IPS DF 6.9 (cell line): ENCODE measurements around the gene TIMM22.

Source experiments
- DNase-seq: peaks from one replicate; pipeline ENCODE4 v3.0.0-alpha.2; 2013; ENCODE audit warnings: low read depth, low spot score
- H3K27ac ChIP-seq: one replicate; pipeline ENCODE4 v1.5.1; 2013; ENCODE audit warnings: low read length, control low read depth
- H3K27me3 ChIP-seq: 2 replicates; pipeline ENCODE4 v1.6.1; 2013; ENCODE audit warnings: mild to moderate bottlenecking, low read length; ENCODE audit not compliant: control insufficient read depth, insufficient read depth
- H3K36me3 ChIP-seq: 2 replicates; pipeline ENCODE4 v1.6.1; 2013; ENCODE audit warnings: low read length; ENCODE audit not compliant: control insufficient read depth, insufficient read depth
- H3K4me1 ChIP-seq: 2 replicates; pipeline ENCODE4 v1.6.1; 2013; ENCODE audit warnings: low read length; ENCODE audit not compliant: control insufficient read depth, insufficient read depth
- H3K4me3 ChIP-seq: 2 replicates; pipeline ENCODE4 v1.5.1; 2013; ENCODE audit warnings: mild to moderate bottlenecking, low read length
- H3K9me3 ChIP-seq: 2 replicates; pipeline ENCODE4 v1.6.1; 2013; ENCODE audit warnings: low read length, inconsistent platforms; ENCODE audit not compliant: control insufficient read depth, insufficient read depth
- WGBS: extraction: QIAGEN DNeasy Blood & Tissue Kit; methylation state at CpG from one replicate; pipeline ENCODE4 v1.1.7; 2013; ENCODE audit warnings: mixed read lengths, missing lambda C conversion rate; ENCODE audit not compliant: insufficient read length, insufficient coverage; 5-methylcytosine and 5-hydroxymethylcytosine counted together

TIMM22 gene

DNA sequence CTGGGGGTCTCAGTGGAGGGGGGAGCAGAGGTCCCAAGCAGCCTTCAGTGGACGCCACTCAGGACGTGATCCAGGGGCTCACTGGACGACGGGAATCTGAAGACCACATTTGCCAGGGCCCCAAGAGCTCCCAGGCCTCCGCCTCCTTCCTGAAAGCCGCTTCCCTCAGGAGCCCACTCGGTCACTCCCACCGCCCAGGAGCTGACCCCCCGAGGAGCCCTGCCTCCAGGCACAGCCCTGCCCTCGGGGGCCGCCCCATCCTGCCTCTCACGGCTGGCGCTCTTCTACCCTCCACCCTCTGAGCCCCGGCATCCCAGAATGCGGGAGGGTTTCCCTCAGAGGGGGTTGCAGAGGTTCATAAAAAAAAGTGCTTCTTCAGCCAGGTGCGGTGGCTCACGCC is 24.2 kb downstream of the TIMM22 start:
- DNase-seq: no peak
- Histone ChIP-seq H3K36me3 (no peaks in the 10 kb centered on the region), H3K9me3 (no peaks in the 10 kb centered on the region), H3K4me3 (no peak overlapping the region), H3K4me1 (no peaks in the 10 kb centered on the region; the same call in 1 of the 2 replicates), H3K27ac (no peak overlapping the region), H3K27me3 (no peaks in the 10 kb centered on the region)
- WGBS: no CpG with 5 or more reads among the region's 17 CpGs

DNA sequence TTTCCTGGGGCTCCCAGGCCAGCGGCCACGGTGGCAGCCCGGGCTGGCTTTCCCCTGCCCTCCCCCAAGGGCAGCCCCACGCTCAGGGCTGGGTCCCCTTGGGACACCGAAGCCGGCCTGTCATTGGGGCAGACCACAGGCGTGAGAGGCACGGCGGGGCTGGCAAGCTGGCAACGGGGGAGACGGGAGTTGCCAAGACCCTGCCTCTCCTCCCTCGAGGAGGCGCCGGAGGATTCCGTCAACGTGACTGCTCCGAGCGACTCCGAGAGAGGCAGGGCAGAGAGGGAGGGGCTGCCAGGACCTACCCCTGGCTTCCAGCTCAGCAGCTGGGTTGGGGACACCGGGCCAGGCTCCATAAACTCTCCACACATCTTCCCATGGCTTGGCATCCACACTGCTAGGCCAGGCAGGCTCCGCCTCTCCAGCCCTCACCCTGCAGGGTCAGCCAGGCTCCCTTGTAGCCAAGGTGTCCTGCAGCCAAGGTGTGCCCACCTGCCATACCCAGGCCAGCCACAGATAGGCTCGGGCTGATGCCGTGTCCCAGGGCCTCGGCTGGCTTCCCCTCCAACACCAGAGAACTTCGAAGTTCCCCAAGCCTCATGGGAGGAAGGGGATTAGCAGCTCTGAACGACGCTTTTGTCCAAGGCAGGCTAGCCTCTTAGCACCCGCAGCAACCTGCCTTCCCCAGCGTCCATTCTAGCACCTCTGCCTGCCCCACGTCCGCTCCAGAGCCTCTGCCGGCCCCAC is 25.5 kb downstream of the TIMM22 start:
- Histone ChIP-seq H3K4me3 (no peak overlapping the region), H3K36me3 (no peaks in the 10 kb centered on the region), H3K27ac (no peak overlapping the region), H3K27me3 (no peaks in the 10 kb centered on the region), H3K9me3 (no peaks in the 10 kb centered on the region), H3K4me1 (no peaks in the 10 kb centered on the region; the same call in 1 of the 2 replicates)
- no CpG with 5 or more reads among the region's 32 CpGs for WGBS
- DNase-seq: no peak

DNA sequence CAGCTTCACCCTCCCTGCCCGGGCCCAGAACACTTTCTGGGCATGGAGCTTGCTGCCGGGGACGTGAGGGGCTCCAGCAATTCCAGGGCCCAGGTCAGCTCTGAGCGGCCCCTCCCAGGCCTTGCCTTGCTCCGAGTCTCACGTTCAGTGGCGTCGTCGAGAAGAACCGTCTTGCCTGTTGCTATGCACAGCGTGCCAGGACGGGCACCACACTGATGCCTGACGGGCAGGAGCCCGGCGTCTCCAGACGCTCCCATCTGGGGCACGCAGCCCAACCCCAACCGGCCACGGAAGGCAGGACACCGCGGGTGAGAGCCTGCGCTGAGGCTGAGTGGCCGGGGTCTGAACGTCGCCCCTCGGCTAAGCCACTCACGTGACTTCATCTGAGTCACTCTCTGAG is 27.1 kb downstream of the TIMM22 start:
- H3K9me3 ChIP-seq: no peaks in the 10 kb centered on the region
- H3K27ac ChIP-seq: no peak overlapping the region
- DNase-seq: no peak
- no peaks in the 10 kb centered on the region; the same call in 1 of the 2 replicates for H3K4me1 ChIP-seq
- no peaks in the 10 kb centered on the region for H3K36me3 ChIP-seq
- no peak overlapping the region for H3K4me3 ChIP-seq
- H3K27me3 ChIP-seq: no peaks in the 10 kb centered on the region
- no CpG with 5 or more reads among the region's 27 CpGs for WGBS

DNA sequence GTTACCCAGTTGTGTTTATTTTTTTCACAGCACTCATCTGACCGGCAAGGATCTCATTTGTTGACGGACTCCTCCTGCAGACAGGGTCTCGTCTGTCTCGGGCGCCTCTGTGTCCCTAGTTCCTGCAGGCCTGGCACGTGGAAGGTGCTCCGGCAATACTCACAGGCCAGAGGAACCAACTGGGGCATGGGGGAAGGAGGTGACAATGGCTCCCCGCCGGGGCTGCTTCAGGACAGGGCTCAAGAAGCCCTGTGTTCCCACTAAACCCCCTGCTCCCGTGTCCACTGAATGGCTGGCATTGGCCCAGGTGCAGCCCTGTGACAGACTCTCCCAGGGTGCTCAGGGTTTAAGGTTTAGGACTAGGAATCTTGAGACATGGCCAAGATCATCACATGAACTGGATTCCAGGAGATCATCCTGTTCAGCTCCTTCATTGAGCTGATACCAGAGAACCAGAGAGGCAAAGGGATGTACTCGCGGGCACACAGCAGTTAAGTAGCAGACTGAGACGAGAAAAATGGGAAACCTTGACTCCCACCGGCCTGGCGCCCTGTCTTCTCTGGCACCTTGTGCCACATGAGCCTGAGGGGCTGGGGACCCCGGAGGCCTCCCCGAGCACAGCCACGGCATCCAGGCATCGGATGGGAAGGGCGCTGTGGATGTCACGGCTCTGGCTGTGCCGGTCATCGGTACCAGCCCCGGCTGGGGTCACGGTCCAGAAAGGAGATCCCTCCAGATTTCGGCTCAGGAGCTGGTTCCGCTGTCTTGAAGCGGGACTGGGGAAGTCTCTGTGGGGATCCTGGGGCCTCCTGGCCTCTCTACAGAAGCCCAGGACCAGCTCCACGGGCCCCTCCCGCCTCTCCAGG is 29.0 kb downstream of the TIMM22 start:
- no peak overlapping the region for H3K27ac ChIP-seq
- no peaks in the 10 kb centered on the region; the same call in 1 of the 2 replicates for H3K4me1 ChIP-seq
- H3K4me3 ChIP-seq: no peak overlapping the region
- H3K9me3 ChIP-seq: no peaks in the 10 kb centered on the region
- no peak for DNase-seq
- H3K36me3 ChIP-seq: no peaks in the 10 kb centered on the region
- WGBS: no CpG with 5 or more reads among the region's 30 CpGs
- no peaks in the 10 kb centered on the region for H3K27me3 ChIP-seq

DNA sequence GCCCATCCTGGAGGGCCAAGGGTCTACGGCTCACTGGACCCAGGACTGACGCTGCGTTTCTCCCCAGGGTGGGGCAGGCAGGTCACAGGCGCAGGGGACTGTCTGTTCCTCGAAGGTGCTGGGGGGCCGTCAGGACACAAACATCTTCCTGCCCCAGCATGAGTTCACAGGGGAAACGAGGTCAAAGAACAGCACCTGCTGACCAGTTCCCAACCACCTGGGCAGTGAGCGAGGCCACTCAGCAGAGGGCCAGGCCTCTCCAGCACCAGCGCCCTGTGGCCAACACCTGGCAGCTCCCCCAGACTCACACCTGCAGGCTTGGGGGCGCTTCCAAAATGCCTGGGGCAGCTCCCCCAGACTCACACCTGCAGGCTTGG is 29.7 kb downstream of the TIMM22 start:
- no peaks in the 10 kb centered on the region; the same call in 1 of the 2 replicates for H3K4me1 ChIP-seq
- no peaks in the 10 kb centered on the region for H3K9me3 ChIP-seq
- H3K36me3 ChIP-seq: no peaks in the 10 kb centered on the region
- no peak for DNase-seq
- no CpG with 5 or more reads among the region's 10 CpGs for WGBS
- no peak overlapping the region for H3K27ac ChIP-seq
- H3K27me3 ChIP-seq: no peaks in the 10 kb centered on the region
- H3K4me3 ChIP-seq: no peak overlapping the region

DNA sequence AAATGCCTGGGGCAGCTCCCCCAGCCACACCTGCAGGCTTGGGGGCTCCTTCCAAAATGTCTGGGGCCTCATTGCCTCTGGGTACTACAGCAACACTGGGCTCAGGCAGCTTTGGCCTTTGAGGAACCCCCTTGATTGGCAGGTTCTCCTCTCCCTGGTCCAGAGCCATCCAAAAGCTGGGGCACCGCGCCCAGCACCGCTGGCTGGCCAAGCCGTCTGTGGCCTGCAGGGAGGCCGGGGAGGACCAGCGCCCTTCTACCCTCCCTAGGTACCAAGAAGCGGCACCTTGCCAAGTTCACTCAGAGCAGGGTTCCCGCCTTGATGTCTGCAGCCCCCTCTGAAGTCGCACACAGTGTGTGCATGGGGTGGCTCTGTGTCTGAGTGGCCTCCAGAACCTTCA is 30.1 kb downstream of the TIMM22 start:
- H3K4me3 ChIP-seq: no peak overlapping the region
- no peaks in the 10 kb centered on the region for H3K36me3 ChIP-seq
- no peak for DNase-seq
- no peaks in the 10 kb centered on the region; the same call in 1 of the 2 replicates for H3K4me1 ChIP-seq
- no peak overlapping the region for H3K27ac ChIP-seq
- no peaks in the 10 kb centered on the region for H3K9me3 ChIP-seq
- H3K27me3 ChIP-seq: no peaks in the 10 kb centered on the region
- no CpG with 5 or more reads among the region's 9 CpGs for WGBS

DNA sequence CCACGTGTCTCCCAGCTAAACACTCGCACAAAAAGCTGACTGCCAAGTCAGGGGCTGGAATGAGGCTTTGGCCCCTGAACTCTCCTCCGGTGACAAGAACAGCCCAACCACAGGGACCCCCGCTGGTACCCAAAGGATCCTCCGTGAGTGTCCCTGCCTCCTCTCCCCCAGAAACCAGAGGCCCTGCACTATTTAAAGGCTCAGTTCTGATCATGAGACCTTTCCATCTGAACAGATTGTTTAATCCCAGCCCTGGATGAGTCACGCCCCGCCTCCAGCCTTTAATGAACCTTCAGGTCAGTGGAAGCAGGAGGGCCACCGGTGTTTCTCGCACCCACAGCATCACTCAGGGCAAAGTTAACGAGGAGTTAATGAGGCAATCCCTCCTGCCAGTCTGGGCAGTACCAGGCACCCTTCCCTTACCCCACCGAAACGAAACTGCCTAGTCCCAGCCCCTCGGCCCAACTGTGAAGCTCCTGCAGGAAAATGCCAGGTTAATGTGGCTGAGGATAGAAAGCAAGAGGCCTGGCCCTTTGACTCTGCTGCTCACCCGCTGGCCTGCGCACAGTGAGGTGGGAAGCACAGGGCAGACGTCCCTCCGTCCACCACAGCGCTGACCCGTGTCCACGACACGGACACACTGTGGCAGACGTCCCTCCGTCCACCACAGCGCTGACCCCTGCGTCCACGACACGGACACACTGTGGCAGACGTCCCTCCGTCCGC is 32.4 kb downstream of the TIMM22 start:
- no peak overlapping the region for H3K27ac ChIP-seq
- H3K4me1 ChIP-seq: no peaks in the 10 kb centered on the region; the same call in 1 of the 2 replicates
- WGBS: no CpG with 5 or more reads among the region's 30 CpGs
- no peaks in the 10 kb centered on the region for H3K36me3 ChIP-seq
- H3K9me3 ChIP-seq: no peaks in the 10 kb centered on the region
- H3K4me3 ChIP-seq: no peak overlapping the region
- DNase-seq: no peak
- no peaks in the 10 kb centered on the region for H3K27me3 ChIP-seq

DNA sequence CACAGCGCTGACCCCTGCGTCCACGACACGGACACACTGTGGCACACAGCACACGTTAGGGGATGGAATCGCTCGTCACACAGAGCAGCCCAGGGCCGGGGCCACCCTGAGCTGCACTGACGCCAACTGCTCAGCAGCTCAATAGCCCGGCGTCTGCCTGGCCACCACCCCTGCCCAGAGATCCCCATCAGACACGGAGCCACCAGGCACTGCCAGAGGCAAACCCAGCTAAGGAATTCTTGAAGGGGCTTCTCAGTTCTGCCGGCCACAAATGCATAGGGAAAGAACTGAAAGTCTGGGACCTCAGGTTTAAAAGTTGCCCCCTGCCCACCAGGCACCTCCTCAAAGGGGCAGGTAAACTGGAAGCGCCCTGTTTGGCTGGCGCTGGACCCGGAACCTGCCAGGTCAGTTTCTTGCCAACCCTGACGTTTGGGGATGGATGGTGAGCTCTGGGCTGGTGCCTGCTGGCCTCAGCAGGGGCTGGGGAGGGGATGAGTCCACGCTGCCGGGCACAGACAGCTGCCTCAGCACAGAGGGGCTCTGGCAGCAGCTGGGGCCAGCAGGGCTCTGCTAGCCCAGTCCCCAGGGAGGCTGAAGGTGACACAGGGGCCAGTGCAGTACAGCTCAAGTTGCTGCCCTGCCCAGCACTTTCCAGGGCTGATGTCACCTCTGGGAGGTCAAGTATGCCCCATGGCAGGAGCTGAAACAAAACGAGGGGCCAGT is 33.2 kb downstream of the TIMM22 start:
- Histone ChIP-seq H3K9me3 (no peaks in the 10 kb centered on the region), H3K27ac (no peak overlapping the region), H3K36me3 (no peaks in the 10 kb centered on the region), H3K27me3 (no peaks in the 10 kb centered on the region), H3K4me1 (no peaks in the 10 kb centered on the region; the same call in 1 of the 2 replicates), H3K4me3 (no peak overlapping the region)
- DNase-seq: no peak
- no CpG with 5 or more reads among the region's 20 CpGs for WGBS

DNA sequence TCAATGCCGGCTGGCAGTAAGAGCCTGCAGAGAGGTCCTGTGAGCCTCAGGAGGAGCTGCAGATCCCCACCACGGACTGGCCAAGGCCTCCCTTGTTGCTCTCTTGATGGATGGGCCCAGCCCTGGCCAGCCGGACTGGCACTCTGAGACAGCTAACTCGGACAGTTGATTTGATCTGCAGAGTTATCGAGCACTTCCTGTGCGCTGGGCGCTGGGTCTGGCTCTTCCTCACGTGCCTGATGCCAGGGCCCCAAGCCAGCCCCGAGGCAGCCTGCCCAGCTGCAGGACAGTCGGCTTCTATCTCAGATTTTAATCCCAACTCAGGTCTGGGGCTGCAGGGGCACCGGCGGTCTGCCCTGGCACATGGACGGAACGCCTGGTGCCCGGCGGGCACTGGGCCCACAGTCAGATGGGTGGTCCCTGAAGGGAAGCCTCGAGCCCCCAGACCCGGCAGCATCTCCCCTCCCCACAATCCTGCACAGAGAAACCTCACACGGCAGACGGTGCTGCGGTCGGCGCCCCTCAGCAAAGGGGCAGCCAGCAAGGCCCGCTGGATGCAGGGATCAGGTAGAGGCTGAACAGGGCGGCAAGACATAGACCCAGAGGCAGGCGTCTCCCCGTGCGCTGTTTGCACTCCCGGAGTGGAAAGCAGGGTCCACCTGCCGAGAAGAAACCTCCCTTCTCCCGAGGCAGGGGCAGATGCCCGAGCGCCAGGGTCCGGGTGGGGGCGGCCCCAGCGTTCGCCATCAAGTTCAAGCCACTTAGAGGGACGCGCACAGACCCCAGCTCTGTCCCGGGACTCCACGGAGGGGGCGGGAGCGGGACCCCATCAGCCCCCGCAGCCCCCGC is 34.0 kb downstream of the TIMM22 start:
- DNase-seq: no peak
- no peaks in the 10 kb centered on the region for H3K9me3 ChIP-seq
- no peak overlapping the region for H3K27ac ChIP-seq
- no peaks in the 10 kb centered on the region for H3K27me3 ChIP-seq
- no peaks in the 10 kb centered on the region for H3K36me3 ChIP-seq
- H3K4me1 ChIP-seq: no peaks in the 10 kb centered on the region
- H3K4me3 ChIP-seq: peak overlapping the region; percentile 28; the same call in 1 of the 2 replicates
- no CpG with 5 or more reads among the region's 45 CpGs for WGBS
